HL-60/S4 (cell line): ENCODE results near the gene TEX2.

Source experiments
- in situ Hi-C: fragments of 300-500 bp; cut with MboI; formaldehyde crosslinking; loops from 2 replicates; pipeline ENCODE4 v1.14.3; 2022; ENCODE audit warnings: low sequenced_read_pairs

TEX2 gene

GRCh38 chr17:64273006-64273405 is 9.9 kb upstream of the TEX2 start:
- in situ Hi-C loops = loop anchor here (5.0 kb wide), 1 partner anchor 121 kb away; no protein-coding TSS in a partner anchor

GRCh38 chr17:64270885-64271284 is 7.8 kb upstream of the TEX2 start:
- in situ Hi-C loops = loop anchor here (5.0 kb wide), 1 partner anchor 119 kb away; no protein-coding TSS in a partner anchor

DNA sequence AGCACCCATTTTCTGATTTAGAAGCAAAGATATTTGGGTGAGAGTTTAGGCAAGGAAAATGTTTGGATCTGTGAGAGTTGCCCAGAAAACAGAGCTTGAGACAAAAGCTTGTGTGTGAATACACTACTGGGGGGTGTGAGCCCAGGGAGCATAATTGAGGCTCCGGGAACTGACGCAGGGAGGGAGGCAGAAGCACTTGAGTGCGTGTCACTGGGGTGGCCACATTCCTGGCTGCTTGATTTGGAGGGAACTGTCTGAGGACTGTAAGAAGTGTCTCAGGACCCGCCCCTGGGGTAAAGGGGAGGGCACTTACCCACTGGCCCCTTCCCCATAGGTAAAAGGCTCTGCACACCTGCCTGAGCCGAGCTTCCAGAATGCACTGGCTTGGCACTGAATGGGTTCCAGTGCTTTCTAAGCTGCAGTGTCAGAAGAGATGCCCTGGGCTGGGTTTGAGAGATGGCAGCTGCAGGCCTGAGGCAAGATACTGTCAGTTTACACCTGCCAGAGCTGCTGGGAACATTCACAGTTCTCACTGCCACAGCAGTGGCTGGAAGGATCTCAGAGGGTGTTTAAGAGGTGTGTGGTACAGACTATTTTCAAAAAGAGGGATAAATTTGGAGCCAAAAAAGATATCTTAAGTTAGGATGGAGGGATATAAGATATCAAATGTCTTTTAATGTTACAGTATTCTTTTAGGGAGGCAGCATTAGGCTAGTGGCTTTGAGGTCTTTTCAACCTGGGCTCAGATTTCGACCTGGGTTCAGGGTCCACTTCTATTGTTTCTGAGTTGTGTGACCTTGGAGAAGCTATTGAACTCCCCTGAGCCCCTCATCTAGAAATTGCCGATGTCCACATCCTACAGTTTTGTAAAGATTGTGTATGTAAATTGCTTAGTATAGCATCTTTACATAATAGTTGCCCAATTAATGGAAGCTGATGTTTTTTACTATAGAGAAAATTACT is 6.9 kb upstream of the TEX2 start:
- in situ Hi-C loops = loop anchor here (5.0 kb wide), 1 partner anchor 118 kb away; no protein-coding TSS in a partner anchor

- in situ Hi-C loops = no loop called here
These were observed 1.8 kb upstream of the TEX2 start for GRCh38 chr17:64264891-64265290.

GRCh38 chr17:64262198-64262999 is 661 bp downstream of the TEX2 start:
- in situ Hi-C loops = no loop called here

DNA sequence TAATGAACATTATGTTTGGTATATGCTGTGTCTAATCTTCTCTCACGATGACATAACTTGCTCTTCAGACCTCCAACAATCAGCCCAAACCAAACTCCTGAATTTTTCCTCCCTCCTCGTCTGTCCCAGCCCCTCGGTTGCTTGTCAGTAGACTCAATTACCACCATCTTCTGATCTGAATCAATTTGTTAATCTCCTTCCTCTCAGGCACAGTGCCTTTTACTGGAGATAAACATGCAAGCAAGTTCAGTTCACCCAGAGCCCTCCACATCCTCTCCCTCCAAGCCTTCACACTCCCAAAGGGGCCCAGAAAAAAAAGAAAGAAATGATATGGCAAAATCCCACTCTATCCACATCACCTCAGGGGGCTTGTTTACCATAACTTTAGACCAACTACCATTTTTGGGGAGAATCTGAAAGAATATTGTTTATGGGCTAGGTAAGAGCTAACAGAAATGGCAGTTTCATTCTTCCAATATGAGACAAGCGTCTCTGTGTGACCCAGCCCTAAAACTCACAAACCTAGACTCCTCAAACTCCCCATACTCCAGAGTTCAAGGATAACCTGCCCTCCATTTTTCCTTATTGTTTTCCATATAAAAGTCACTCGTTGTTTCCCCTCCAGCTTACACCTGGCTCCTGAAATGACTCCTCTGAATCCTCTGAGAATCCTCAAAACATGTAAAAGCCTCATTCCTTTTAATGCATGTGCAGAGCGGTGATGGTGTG is 1.5 kb downstream of the TEX2 start:
- in situ Hi-C loops = no loop called here

DNA sequence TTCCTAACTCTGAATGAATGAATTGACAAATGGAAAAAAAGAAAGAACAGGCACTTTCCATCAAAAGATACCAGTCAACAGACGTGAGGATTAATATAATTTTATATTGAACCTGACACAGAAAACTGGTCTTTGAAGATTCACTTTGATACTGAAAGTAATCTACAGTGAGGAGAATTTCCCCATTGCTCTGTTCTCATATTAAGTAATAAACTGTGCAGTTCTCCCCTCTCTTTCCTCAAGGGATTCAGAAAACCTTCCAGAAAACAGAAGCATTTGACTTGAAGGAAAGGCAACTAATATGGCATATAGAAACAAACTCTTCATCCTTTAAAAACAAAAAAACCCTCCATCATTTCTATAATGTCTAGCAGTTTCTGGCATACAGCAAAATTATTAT is 2.2 kb downstream of the TEX2 start:
- in situ Hi-C loops = no loop called here

DNA sequence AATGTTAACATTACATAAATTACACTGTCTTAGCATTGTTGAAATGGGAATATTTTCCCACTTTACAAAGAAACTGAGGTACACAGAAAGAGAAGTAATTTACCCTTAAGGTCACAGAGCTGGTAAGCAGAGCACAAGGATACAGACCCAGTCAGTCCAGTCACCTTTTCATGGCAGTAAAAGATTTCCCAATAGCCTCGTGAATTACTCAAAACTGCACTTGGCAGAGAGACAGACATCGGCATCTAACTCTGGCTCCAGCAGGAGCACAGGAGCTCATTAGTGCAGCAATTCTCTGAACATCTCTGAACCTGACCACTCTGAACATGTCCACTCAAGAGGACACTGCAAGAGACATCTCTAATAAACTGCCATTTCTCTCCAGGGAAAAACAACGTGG is 3.1 kb downstream of the TEX2 start:
- in situ Hi-C loops = no loop called here

- in situ Hi-C loops = no loop called here
These were observed 3.6 kb downstream of the TEX2 start for GRCh38 chr17:64259426-64259825.

GRCh38 chr17:64256913-64257807 is 5.9 kb downstream of the TEX2 start:
- in situ Hi-C loops = no loop called here

DNA sequence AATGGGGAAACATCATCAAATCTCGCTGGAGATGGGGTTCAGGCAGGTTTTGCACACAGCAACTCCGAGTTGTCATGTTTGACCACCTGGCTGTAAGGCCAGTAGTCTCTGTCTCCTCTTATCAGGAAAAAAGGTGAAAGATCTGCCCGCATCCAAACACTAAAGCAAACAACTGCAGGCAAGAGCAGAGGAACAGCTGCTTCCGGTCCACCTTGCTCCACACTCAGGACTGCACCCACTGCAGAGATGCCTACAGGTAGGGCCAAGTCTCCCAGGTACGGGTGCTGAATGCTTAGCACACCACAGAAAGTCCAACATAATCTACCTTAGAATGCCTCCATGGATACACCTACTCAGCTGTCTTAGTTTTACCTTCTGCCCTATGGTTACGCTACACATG is 7.3 kb downstream of the TEX2 start:
- in situ Hi-C loops = no loop called here

- in situ Hi-C loops = no loop called here
These were observed 8.3 kb downstream of the TEX2 start for GRCh38 chr17:64254755-64255154.

DNA sequence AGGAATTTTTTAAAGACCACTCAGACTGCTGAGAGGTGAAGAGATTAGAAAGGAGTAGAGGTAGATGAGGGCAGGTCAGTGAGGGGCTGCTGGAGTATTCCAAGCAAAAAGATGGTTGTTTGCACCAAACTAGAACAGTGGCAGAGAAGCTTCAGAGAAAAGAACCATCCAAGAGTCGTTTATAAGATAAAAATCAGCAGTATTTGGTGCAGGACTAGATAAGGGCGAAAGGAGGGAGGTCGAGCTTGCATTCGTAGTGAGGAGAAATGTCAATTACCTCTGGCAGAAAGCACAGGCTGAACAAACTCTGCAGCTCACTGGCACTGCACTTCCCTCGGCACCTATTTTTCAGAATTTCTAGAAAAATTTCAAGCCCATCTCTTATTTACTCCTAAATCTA is 9.6 kb downstream of the TEX2 start:
- in situ Hi-C loops = no loop called here

DNA sequence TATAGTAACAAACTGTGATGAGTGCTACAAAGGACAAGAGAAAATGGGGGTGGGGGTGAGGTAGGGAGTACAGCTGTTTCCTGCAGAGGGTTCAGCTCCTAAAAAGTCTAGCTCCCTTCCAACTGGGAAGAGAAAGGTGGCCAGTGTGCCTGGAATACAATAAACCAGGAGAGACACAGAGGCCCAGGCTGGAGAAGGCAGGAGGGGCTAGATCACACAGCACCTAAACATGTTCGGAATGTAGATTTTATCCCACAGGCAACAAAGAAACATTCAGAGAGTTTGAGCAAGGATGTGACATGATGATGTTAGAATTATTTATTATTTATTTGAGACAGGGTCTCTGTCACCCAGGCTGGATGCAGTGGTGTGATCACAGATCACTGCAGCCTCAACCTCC is 10.2 kb downstream of the TEX2 start:
- in situ Hi-C loops = no loop called here

- in situ Hi-C loops = no loop called here
These were observed 12.7 kb downstream of the TEX2 start for GRCh38 chr17:64250233-64250835.

DNA sequence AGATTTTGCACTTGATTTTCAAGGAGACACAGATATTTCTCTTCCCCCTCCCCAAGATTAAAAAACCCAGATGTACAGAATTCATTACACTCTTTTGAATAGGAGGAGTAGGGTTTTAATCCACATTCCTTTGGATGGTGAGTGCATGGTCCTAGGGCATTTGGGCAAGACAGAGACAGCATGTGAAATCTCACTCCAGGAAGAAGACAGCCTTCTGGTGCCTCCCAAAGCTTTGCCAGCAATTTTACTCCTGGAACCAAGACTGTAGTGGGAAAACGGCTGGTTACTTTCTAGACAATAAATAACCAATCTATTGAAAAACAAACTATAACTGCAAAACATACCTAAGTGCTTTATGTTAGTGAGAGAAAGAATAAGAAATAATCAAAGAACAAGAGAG is 15.2 kb downstream of the TEX2 start:
- in situ Hi-C loops = no loop called here

- in situ Hi-C loops = no loop called here
These were observed 17.6 kb downstream of the TEX2 start for GRCh38 chr17:64245218-64246145.

GRCh38 chr17:64244165-64244564 is 18.9 kb downstream of the TEX2 start:
- in situ Hi-C loops = no loop called here

DNA sequence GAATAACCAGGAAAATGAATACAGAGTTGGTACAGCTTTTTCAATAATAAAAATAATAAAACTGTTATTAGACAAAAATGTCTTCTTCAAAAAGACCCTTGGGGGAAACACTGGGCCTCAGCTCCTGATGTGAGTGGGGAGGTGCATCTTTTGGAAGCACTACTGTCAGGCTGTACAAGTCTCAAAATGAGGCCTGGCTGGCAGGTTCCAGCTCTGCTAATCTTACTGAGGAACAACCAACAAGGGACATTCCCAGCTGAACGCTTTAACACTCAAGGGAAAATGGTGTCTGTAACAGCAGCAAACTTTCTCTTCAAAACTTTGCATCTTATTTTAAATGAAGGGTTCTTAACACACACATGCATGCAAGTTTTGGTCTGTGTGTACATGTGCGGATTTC is 19.7 kb downstream of the TEX2 start:
- in situ Hi-C loops = no loop called here
